ENCODE results near the gene MITF.

Gene MITF

GRCh38 chr3:69922521-69923000 is 183.3 kb downstream of the MITF start:
- no peak for DNase-seq

GRCh38 chr3:69925506-69925905 is 186.2 kb downstream of the MITF start:
- no peak for DNase-seq

GRCh38 chr3:69926385-69926784 is 187.1 kb downstream of the MITF start:
- DNase-seq: no peak

GRCh38 chr3:69927571-69927970 is 188.3 kb downstream of the MITF start:
- DNase-seq: no peak

GRCh38 chr3:69929019-69929418 is 189.8 kb downstream of the MITF start:
- DNase-seq: no peak

GRCh38 chr3:69930564-69930963 is 191.3 kb downstream of the MITF start:
- DNase-seq: no peak

- DNase-seq: no peak
These were observed 192.8 kb downstream of the MITF start for GRCh38 chr3:69932087-69932486.

- no peak for DNase-seq
These were observed 193.2 kb downstream of the MITF start for GRCh38 chr3:69932501-69932900.

GRCh38 chr3:69934398-69934797 is 195.1 kb downstream of the MITF start:
- DNase-seq: no peak

- no peak for DNase-seq
These were observed 197.0 kb downstream of the MITF start for GRCh38 chr3:69936266-69936665.

- no peak for DNase-seq
These were observed 198.8 kb downstream of the MITF start for GRCh38 chr3:69938061-69938460.

GRCh38 chr3:69938931-69939330 is 199.7 kb downstream of the MITF start:
- no peak for DNase-seq

- DNase-seq: no peak
These were observed 201.8 kb downstream of the MITF start for GRCh38 chr3:69941037-69941436.

- no peak for DNase-seq
These were observed 202.3 kb downstream of the MITF start for GRCh38 chr3:69941439-69942176.

- DNase-seq: no peak
These were observed 205.7 kb downstream of the MITF start for GRCh38 chr3:69944931-69945493.

GRCh38 chr3:69948246-69948862 is 209.1 kb downstream of the MITF start:
- DNase-seq: no peak

GRCh38 chr3:69951616-69952015 is 212.4 kb downstream of the MITF start:
- no peak for DNase-seq

GRCh38 chr3:69959581-69959980 is 220.3 kb downstream of the MITF start:
- DNase-seq: no peak

- DNase-seq: no peak
These were observed 222.6 kb downstream of the MITF start for GRCh38 chr3:69961706-69962439.

- no peak for DNase-seq
These were observed 224.4 kb downstream of the MITF start for GRCh38 chr3:69963643-69964042.

- no peak for DNase-seq
These were observed 227.9 kb downstream of the MITF start for GRCh38 chr3:69967156-69967555.

- no peak for DNase-seq
These were observed 231.6 kb downstream of the MITF start for GRCh38 chr3:69970827-69971226.

GRCh38 chr3:69972672-69973071 is 233.4 kb downstream of the MITF start:
- no peak for DNase-seq

GRCh38 chr3:69976021-69976420 is 236.8 kb downstream of the MITF start:
- no peak for DNase-seq

All from activated T-cell treated with anti-CD3 and anti-CD28 coated beads for 4 hours (primary cell).